Vagina (tissue), 2 donors: ENCODE measurements around the gene CBR3.

Experiments
- CTCF ChIP-seq, 3 experiments: fragments of 450-650 bp in 2 of 3; fragments of 200-600 bp in 1 of 3; sonication (generic) in 1 of 3; IDR thresholded peaks; one replicate each; pipeline ENCODE4 v1.5.1; 2017 to 2019; ENCODE audit warnings: antibody characterized with exemption in 3 of 3, mild to moderate bottlenecking in 2 of 3, moderate library complexity in 2 of 3
- POLR2A ChIP-seq, 2 donors: fragments of 450-650 bp; IDR thresholded peaks; one replicate each; pipeline ENCODE4 v1.6.1; 2017; ENCODE audit warnings: antibody characterized with exemption in 2 of 2, mild to moderate bottlenecking in 2 of 2, moderate library complexity in 2 of 2
- POLR2AphosphoS5 ChIP-seq, 2 donors: sonication (generic); formaldehyde crosslinking; IDR thresholded peaks; one replicate each; pipeline ENCODE4 v1.9.0; 2017; ENCODE audit warnings: antibody characterized with exemption in 2 of 2, mild to moderate bottlenecking in 2 of 2, low read depth in 1 of 2; ENCODE audit not compliant: insufficient read depth in 1 of 2

GRCh38 chr21:36098182-36098532 lies 36.7 kb upstream of the CBR3 start:
- TF ChIP-seq CTCF (IDR thresholded peaks at IDR 0.05) (no peak), POLR2A (IDR thresholded peaks at IDR 0.05) (no peak), POLR2AphosphoS5 (IDR thresholded peaks at IDR 0.05; ENCODE audit: insufficient read depth in 1 of 2, low read depth in 1 of 2) (no peak)
